Karpas-422 (cell line): ENCODE data around the gene RABAC1. TPM values are rescaled to one million over a fixed set of nuclear protein-coding genes. Genes with fewer than 3 reads are reported as not detected.

Experiments
- DNase-seq: peaks from one replicate; pipeline ENCODE4 v3.0.0-alpha.2; 2015
- H2AFZ ChIP-seq: fragments of 200-600 bp; sonication (generic); 2 replicates; pipeline ENCODE4 v1.6.1; 2014; ENCODE audit warnings: antibody characterized with exemption, low read length, mixed read lengths
- H3K27ac ChIP-seq: fragments of 200-600 bp; sonication (generic); 2 replicates; pipeline ENCODE4 v1.5.1; 2014; ENCODE audit warnings: mild to moderate bottlenecking, low read length, moderate library complexity
- H3K27me3 ChIP-seq: fragments of 200-600 bp; sonication (generic); 2 replicates; pipeline ENCODE4 v1.6.1; 2014; ENCODE audit warnings: low read length, mixed read lengths
- H3K36me3 ChIP-seq: fragments of 200-600 bp; sonication (generic); 2 replicates; pipeline ENCODE4 v1.6.1; 2014; ENCODE audit warnings: low read length, mixed read lengths; ENCODE audit not compliant: insufficient read depth
- H3K4me1 ChIP-seq: fragments of 200-600 bp; sonication (generic); 2 replicates; pipeline ENCODE4 v1.6.1; 2014; ENCODE audit warnings: mild to moderate bottlenecking, low read length, mixed read lengths
- H3K4me2 ChIP-seq: fragments of 200-600 bp; sonication (generic); 2 replicates; pipeline ENCODE4 v1.6.1; 2014; ENCODE audit warnings: low read length, low read depth, mild to moderate bottlenecking; ENCODE audit not compliant: poor library complexity, severe bottlenecking
- H3K4me3 ChIP-seq: fragments of 200-600 bp; sonication (generic); 2 replicates; pipeline ENCODE4 v1.5.1; 2014; ENCODE audit warnings: mild to moderate bottlenecking, antibody characterized with exemption, low read length, mixed read lengths
- H3K79me2 ChIP-seq: fragments of 200-600 bp; sonication (generic); 2 replicates; pipeline ENCODE4 v1.6.1; 2014; ENCODE audit warnings: mild to moderate bottlenecking, low read length, mixed read lengths
- H3K9ac ChIP-seq: fragments of 200-600 bp; sonication (generic); 2 replicates; pipeline ENCODE4 v1.6.0; 2014; ENCODE audit warnings: low read length
- H3K9me2 ChIP-seq: fragments of 200-600 bp; sonication (generic), shearing (Covaris generic); replicated peaks from 2 replicates; pipeline ENCODE4 v1.6.0; 2014; ENCODE audit warnings: mild to moderate bottlenecking, low read length, moderate library complexity; ENCODE audit not compliant: insufficient read depth
- H3K9me3 ChIP-seq: fragments of 300-700, 200-600 bp; sonication (generic); 2 replicates; pipeline ENCODE4 v1.6.1; 2014; ENCODE audit warnings: low read length, mixed read lengths
- H4K20me1 ChIP-seq: fragments of 200-600 bp; sonication (generic); 2 replicates; pipeline ENCODE4 v1.6.1; 2014; ENCODE audit warnings: mild to moderate bottlenecking, antibody characterized with exemption, low read length, low read depth; ENCODE audit not compliant: insufficient read depth
- total RNA-seq: library from RNA; depleted of rRNA; stranded (reverse); fragments of >200 nt; shearing (Covaris generic); gene quantifications from 2 replicates; pipeline ENCODE4 v1.2.3, GENCODE V29; 2014; ENCODE audit warnings: low replicate concordance; rRNA removed

Gene RABAC1
- total RNA-seq, 1 experiment from 2014 or later = 270 TPM

DNA sequence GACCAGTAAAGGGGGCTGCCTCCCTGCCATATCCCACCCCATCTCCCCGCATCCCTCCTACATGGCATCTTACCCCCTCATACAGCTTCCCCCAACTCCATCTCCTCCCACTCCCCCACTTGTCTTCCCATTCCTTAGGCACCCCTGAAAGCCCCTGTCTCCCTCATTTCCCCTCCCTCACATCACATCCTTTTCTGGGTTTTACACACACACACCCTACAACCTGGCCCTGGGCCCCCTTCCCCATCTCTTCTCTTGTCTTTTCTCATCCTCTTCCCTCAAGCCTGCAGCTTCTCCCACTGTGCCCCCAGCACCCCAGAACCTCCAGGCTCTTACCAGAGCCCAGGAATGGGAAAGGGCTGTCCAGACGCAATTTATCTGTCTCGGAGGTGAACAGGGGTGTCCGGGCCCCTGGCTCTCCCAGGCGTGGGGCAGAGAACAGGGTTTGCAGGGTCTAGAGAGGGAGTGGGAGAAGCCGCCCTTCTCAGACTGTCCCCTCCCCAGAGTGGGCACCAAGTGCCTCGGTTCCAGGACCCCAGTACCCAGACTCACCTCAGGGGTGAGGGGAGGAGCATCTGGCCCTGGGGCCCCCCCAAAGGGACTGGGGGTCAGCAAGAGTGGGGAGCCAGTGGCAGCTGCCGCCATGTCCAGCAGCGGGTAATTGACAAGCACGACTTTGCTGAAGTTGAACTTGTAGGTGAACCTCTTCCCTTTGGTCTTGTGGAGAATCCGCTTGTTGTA is 50.2 kb downstream of the RABAC1 start:
- Histone ChIP-seq H3K9ac (no peak overlapping the region), H3K79me2 (no peaks in the 10 kb centered on the region), H3K9me3 (no peaks in the 10 kb centered on the region), H3K9me2 (no peaks in the 10 kb centered on the region), H2AFZ (no peak overlapping the region), H3K27me3 (no peaks in the 10 kb centered on the region), H3K36me3 (peaks cover 2% of the 10 kb centered on the region; the same call in 1 of the 2 replicates), H3K4me2 (no peak overlapping the region), H3K4me3 (no peak overlapping the region), H3K27ac (no peak overlapping the region), H4K20me1 (peaks cover 18% of the 10 kb centered on the region; the same call in 1 of the 2 replicates), H3K4me1 (peaks cover 10% of the 10 kb centered on the region)
- DNase-seq = no peak

GRCh38 chr19:41907994-41908615 is 51.0 kb downstream of the RABAC1 start:
- H4K20me1 ChIP-seq = peaks cover 15% of the 10 kb centered on the region; the same call in 1 of the 2 replicates
- H3K36me3 ChIP-seq = peaks cover 2% of the 10 kb centered on the region; the same call in 1 of the 2 replicates
- H3K4me3 ChIP-seq = no peak overlapping the region
- H3K27me3 ChIP-seq = no peaks in the 10 kb centered on the region
- no peak for DNase-seq
- H3K79me2 ChIP-seq = no peaks in the 10 kb centered on the region
- H3K4me1 ChIP-seq = peaks cover 10% of the 10 kb centered on the region
- H2AFZ ChIP-seq = no peak overlapping the region
- no peak overlapping the region for H3K27ac ChIP-seq
- no peak overlapping the region for H3K4me2 ChIP-seq
- H3K9me2 ChIP-seq = no peaks in the 10 kb centered on the region
- no peak overlapping the region for H3K9ac ChIP-seq
- no peaks in the 10 kb centered on the region for H3K9me3 ChIP-seq

- H3K36me3 ChIP-seq = peaks cover 2% of the 10 kb centered on the region; the same call in 1 of the 2 replicates
- H3K4me1 ChIP-seq = peaks cover 7% of the 10 kb centered on the region; the same call in 1 of the 2 replicates
- no peak for DNase-seq
- no peak overlapping the region for H3K4me3 ChIP-seq
- no peak overlapping the region for H3K9ac ChIP-seq
- no peak overlapping the region for H3K27ac ChIP-seq
- no peaks in the 10 kb centered on the region for H3K9me2 ChIP-seq
- H3K4me2 ChIP-seq = no peak overlapping the region
- H2AFZ ChIP-seq = no peak overlapping the region
- no peaks in the 10 kb centered on the region for H3K27me3 ChIP-seq
- no peaks in the 10 kb centered on the region for H3K9me3 ChIP-seq
- no peaks in the 10 kb centered on the region for H3K79me2 ChIP-seq
- H4K20me1 ChIP-seq = peaks cover 11% of the 10 kb centered on the region; the same call in 1 of the 2 replicates
Observed at GRCh38 chr19:41906916-41907680, 52.0 kb downstream of the RABAC1 start.

Other genes with a start within 250 kb of the RABAC1 start
- gene CEACAM6, start 203.8 kb downstream of the RABAC1 start, total RNA-seq = not detected in 2 replicates
- not detected in 2 replicates for gene CEACAM3, start 162.7 kb downstream of the RABAC1 start, total RNA-seq
- not detected in 2 replicates for gene LYPD4, start 114.6 kb downstream of the RABAC1 start, total RNA-seq
- not detected in 2 replicates for gene DMRTC2, start 114.3 kb downstream of the RABAC1 start, total RNA-seq
- 2,482 and 3,478 TPM in 2 replicates for gene RPS19, start 99.1 kb downstream of the RABAC1 start, total RNA-seq
- gene CD79A, start 82.0 kb downstream of the RABAC1 start, total RNA-seq = 970 and 1,036 TPM in 2 replicates
- 136 and 137 TPM in 2 replicates for gene ARHGEF1, start 76.1 kb downstream of the RABAC1 start, total RNA-seq
- 3.8 and 5.5 TPM in 2 replicates for gene ERFL, start 30.9 kb downstream of the RABAC1 start, total RNA-seq
- gene ATP1A3, start 34.9 kb upstream of the RABAC1 start, total RNA-seq = 22.4 and 26.6 TPM in 2 replicates
- 0.07 and 1.4 TPM in 2 replicates for gene GRIK5, start 110.9 kb upstream of the RABAC1 start, total RNA-seq
- 15.1 and 23.5 TPM in 2 replicates for gene ZNF574, start 116.8 kb upstream of the RABAC1 start, total RNA-seq
- gene POU2F2, start 173.1 kb upstream of the RABAC1 start, total RNA-seq = 61.9 and 69.4 TPM in 2 replicates